Activated B cell treated with CpG ODN at 0.5 μM for 24 hours (primary cell): ENCODE results near the gene PPM1N. TPM values are rescaled to one million over a fixed set of nuclear protein-coding genes. Genes with fewer than 3 reads are reported as not detected.

ENCODE experiments used
- ATAC-seq: fragments of 200-7000 bp; cut with Tn5 transposase; one replicate; pipeline ENCODE4 v1.10.0; 2021; ENCODE audit warnings: low read depth, mild to moderate bottlenecking, moderate library complexity
- CTCF ChIA-PET: fragments of 350-600 bp; sonication (Branson Sonifier 250); formaldehyde crosslinking; loops from one replicate; lab custom pipeline; 2021; ENCODE audit warnings: antibody characterized with exemption; lab: Charles Lee
- POLR2A ChIA-PET: fragments of 350-600 bp; sonication (Branson Sonifier 250); formaldehyde crosslinking; loops from one replicate; lab custom pipeline; 2021; ENCODE audit warnings: antibody characterized with exemption; lab: Charles Lee
- DNase-seq: peaks from one replicate; pipeline ENCODE4 v3.0.0; 2022
- H3K27ac Mint-ChIP-seq: one replicate; pipeline ENCODE4 v1.8.0; 2020; ENCODE audit warnings: mixed read lengths
- H3K27me3 Mint-ChIP-seq: one replicate; pipeline ENCODE4 v1.8.0; 2021; ENCODE audit warnings: mixed read lengths
- H3K36me3 Mint-ChIP-seq: one replicate; pipeline ENCODE4 v1.8.0; 2021; ENCODE audit warnings: low read depth, mixed read lengths
- H3K4me1 Mint-ChIP-seq: one replicate; pipeline ENCODE4 v1.8.0; 2021; ENCODE audit warnings: mixed read lengths
- H3K4me3 Mint-ChIP-seq: one replicate; pipeline ENCODE4 v1.8.0; 2020; ENCODE audit warnings: mild to moderate bottlenecking, mixed read lengths
- H3K9me3 Mint-ChIP-seq: one replicate; pipeline ENCODE4 v1.8.0; 2020; ENCODE audit warnings: mixed read lengths
- CTCF ChIP-seq: fragments of 200-600 bp; IDR thresholded peaks from one replicate; pipeline ENCODE4 v1.8.0; 2022; ENCODE audit warnings: antibody characterized with exemption, mild to moderate bottlenecking
- intact Hi-C: fragments of 100-400 bp; cut with micrococcal nuclease; formaldehyde crosslinking; loops from one replicate; pipeline ENCODE4 v1.15.1; 2024
- total RNA-seq: library from RNA; stranded (reverse); gene quantifications from 2 replicates; pipeline ENCODE4 v1.2.3, GENCODE V29; 2022

Gene PPM1N
- 0.80 and 1.4 TPM in 2 replicates for total RNA-seq

- H3K27ac Mint-ChIP-seq: peak within 1 kb of the TSS; percentile 75
- no peaks in the 10 kb centered on the region for H3K36me3 Mint-ChIP-seq
- peak; percentile 38 for ATAC-seq
- H3K27me3 Mint-ChIP-seq: peaks cover 5% of the 10 kb centered on the region
- peak; percentile 62 for DNase-seq
- POLR2A ChIA-PET: interaction anchor here (0.7 to 2.2 kb wide), 6 partner anchors 10 to 497 kb away, joined by 3 to 11 read pairs (median 4); partner anchors contain the start of gene RELB
- intact Hi-C loops: loop anchor here (5.0 kb wide), 1 partner anchor 421 kb away; the partner anchor contains the start of genes GEMIN7 and ZNF296
- no peak for TF ChIP-seq CTCF
- no peaks in the 10 kb centered on the region for H3K9me3 Mint-ChIP-seq
- CTCF ChIA-PET: interaction anchor here (1.0 to 3.8 kb wide), 6 partner anchors 12 to 60 kb away, joined by 3 to 13 read pairs (median 4); no protein-coding TSS in a partner anchor
- H3K4me3 Mint-ChIP-seq: peak within 1 kb of the TSS; percentile 85
- peaks cover 52% of the 10 kb centered on the region for H3K4me1 Mint-ChIP-seq
Measured at GRCh38 chr19:45498411-45499195, at the start of gene PPM1N. Gene PPM1N, plus strand, starts transcription at chr19:45498443. Its CDS starts 30 bp downstream, at chr19:45498473.

GRCh38 chr19:45448887-45449299 is 49.4 kb upstream of the PPM1N start:
- Mint-ChIP-seq H3K27ac (peak overlapping the region; percentile 53), H3K4me3 (peak overlapping the region; percentile 24), H3K9me3 (no peaks in the 10 kb centered on the region), H3K27me3 (no peaks in the 10 kb centered on the region), H3K36me3 (peaks cover 3% of the 10 kb centered on the region), H3K4me1 (peaks cover 51% of the 10 kb centered on the region)
- CTCF ChIA-PET: interaction anchor here (1.8 to 2.6 kb wide), 2 partner anchors 9 to 30 kb away, joined by 9 to 15 read pairs; no protein-coding TSS in a partner anchor
- TF ChIP-seq CTCF: no peak
- no peak for DNase-seq
- POLR2A ChIA-PET: interaction anchor here (0.8 to 2.1 kb wide), 3 partner anchors 19 to 37 kb away, joined by 3 to 6 read pairs (median 4); partner anchors contain the start of gene FOSB
- no peak for ATAC-seq
- intact Hi-C loops: no loop called here

- H3K36me3 Mint-ChIP-seq: peaks cover 3% of the 10 kb centered on the region
- POLR2A ChIA-PET: interaction anchor here (0.6 to 2.1 kb wide), 5 partner anchors 10 to 55 kb away, joined by 3 to 8 read pairs (median 4); partner anchors contain the start of gene FOSB
- no peak for TF ChIP-seq CTCF
- no peaks in the 10 kb centered on the region for H3K27me3 Mint-ChIP-seq
- H3K9me3 Mint-ChIP-seq: no peaks in the 10 kb centered on the region
- ATAC-seq (peak; percentile 11), DNase-seq (no peak)
- H3K27ac Mint-ChIP-seq: peak overlapping the region; percentile 97
- CTCF ChIA-PET: interaction anchor here (1.8 to 2.6 kb wide), 2 partner anchors 10 to 29 kb away, joined by 9 to 15 read pairs; no protein-coding TSS in a partner anchor
- peak overlapping the region; percentile 92 for H3K4me3 Mint-ChIP-seq
- peaks cover 52% of the 10 kb centered on the region for H3K4me1 Mint-ChIP-seq
- intact Hi-C loops: loop anchor here (1.0 to 2.0 kb wide), 4 partner anchors 11 to 243 kb away; partner anchors contain the start of genes POLR1G and QPCTL
Measured at GRCh38 chr19:45450012-45450333, 48.3 kb upstream of the PPM1N start.

GRCh38 chr19:45451131-45451849 is 47.0 kb upstream of the PPM1N start:
- ChIA-PET CTCF (interaction anchor here (1.0 kb wide), 1 partner anchor 12 kb away, joined by 4 read pairs; no protein-coding TSS in a partner anchor), POLR2A (interaction anchor here (0.9 to 4.2 kb wide), 2 partner anchors 11 to 17 kb away, joined by 3 to 34 read pairs; partner anchors contain the start of gene FOSB)
- no peak for TF ChIP-seq CTCF
- Mint-ChIP-seq H3K4me1 (peaks cover 56% of the 10 kb centered on the region), H3K27me3 (no peaks in the 10 kb centered on the region), H3K36me3 (peaks cover 3% of the 10 kb centered on the region), H3K27ac (peak overlapping the region; percentile 93), H3K9me3 (no peaks in the 10 kb centered on the region), H3K4me3 (peak overlapping the region; percentile 83)
- intact Hi-C loops: loop anchor here (1.0 to 2.0 kb wide), 2 partner anchors 8 to 242 kb away; partner anchors contain the start of gene QPCTL
- DNase-seq: peak; percentile 50
- peak; percentile 41 for ATAC-seq
